GM19438 (cell line): ENCODE results near the gene C16orf74.

ENCODE experiments used
- ATAC-seq: cut with Tn5 transposase; IDR thresholded peaks from one replicate; pipeline ENCODE4 v1.9.1; 2021; ENCODE audit warnings: low read depth; ENCODE audit not compliant: unreplicated experiment

The C16orf74 gene

DNA sequence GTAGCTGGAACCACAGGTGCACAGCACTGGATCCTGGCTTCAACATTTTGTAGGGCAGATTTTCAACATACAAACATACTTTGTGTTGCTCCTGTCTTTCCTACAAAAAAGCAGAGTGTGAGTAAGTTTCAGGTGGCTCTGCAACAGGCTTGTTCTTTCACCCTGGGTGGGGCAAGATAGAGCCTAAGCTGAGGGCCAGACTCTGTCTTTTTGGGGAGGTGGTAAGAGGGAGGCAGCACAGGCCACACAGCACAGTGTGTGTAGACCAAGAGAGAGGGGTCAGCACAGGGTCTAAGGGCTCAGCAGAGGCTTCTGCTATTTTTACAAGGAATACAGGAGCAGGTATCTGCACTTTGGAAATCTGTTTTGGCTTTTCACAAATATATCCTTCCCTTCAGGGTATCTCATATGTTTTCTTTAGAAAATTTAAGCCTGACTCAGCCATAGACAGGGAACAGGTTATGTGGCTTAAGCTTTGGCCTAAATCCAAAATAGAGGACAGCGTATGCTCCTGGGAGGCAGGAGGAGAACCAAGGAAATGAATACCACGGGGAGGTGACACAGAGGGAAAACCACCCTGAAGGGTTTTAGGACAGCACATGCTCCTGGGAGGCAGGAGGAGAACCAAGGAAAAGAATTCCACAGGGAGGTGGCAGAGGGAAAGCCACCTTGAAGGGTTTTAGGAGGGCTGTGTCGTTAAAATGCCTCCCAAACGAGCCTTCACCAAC is 26.9 kb upstream of the C16orf74 start:
- ATAC-seq: no peak

DNA sequence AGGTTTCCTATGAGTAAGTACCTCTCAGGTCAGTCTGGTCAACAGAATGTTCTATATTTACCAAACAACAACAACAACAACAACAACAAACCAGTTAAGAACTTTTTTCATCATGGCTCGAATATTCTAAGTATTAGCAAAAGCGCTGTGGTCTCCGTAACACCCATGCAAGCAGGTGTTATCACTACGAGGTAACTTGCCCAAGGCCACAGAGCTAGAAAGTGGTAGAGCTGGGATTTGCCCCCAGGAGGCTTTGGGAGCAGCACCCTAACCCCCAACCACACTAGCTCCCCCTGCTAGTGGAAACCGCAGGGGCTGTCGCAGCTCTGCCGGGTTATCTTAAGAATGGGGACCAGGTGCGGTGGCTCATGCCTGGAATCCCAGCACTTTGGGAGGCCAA is 23.9 kb upstream of the C16orf74 start:
- ATAC-seq: no peak

DNA sequence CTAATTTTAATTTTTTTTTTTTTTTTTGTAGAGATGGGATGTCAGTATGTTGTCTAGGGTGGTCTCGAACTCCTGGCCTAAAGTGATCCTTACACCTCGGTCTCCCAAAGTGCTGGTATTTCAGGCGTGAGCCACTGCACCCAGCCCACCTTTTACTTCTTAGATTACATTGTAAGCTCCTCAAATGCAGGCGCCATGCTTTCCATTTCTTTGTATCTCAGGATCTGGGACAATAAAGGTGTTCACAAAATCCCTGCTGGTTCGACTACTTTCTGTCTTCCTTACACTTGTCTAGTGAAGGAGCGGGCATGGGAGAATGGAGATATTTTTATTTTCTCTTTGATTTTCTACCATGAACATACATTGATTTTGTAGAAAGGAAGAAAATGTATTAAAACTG is 23.2 kb upstream of the C16orf74 start:
- no peak for ATAC-seq

- no peak for ATAC-seq
Measured at GRCh38 chr16:85773044-85773443, 22.1 kb upstream of the C16orf74 start.

DNA sequence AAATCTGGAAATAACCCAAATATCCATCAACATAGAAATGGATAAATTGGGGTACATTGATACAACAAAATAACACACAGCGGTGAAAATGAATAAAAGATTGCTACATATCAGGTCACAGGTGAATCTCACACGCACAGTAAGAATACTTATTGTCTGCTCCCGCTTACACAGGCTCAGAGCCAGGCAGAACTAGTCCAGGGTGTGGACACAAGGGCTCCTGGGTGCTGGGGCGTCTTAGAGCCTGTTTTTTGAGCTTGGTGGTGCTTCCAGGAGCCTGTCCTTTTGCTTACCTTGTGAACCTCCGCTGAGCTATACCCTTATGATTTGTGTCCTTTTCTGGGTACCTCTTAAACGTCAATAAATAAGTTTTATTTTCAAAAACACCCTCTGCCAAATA is 19.8 kb upstream of the C16orf74 start:
- ATAC-seq: no peak

DNA sequence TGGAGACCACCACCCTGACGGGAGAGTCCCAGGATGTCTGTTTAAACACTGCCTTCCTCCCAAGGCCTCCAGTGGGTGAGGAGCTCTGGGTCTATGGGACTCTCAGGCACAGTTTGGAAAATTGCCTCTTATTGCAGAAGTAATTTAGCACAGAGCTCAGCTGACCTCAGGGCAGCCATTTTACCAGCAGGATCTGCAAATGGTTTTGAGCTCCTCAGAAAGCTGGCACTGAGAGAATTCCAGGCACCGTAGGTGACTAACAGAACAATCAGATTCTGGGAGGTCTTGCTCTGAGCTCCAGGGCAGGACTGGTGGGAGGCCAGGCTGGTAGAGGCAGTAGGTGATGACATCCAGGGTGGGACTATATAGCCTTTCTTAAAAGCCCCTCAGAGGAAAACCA is 17.3 kb upstream of the C16orf74 start:
- ATAC-seq: no peak

- no peak for ATAC-seq
Measured at GRCh38 chr16:85767531-85767930, 16.6 kb upstream of the C16orf74 start.

DNA sequence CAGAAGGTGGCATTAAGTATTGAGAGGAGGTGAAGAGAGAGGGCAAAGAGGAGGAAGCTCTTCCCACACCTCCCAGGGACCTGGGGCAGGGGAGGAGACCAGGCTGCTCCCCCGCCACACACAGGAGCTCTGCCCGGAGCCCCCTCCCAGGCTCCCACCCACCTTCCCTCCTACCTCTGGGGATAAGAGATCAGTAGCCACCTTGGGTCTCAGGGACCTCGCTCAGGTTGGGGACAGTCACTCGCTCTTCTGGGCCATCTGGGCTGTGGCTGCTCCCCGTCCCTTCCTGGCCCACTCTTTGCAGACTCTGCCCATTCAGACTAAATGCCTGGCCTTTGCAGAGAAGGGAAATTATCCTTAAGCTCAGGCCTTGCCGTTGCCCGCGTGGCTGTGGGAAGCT is 14.9 kb upstream of the C16orf74 start:
- no peak for ATAC-seq

DNA sequence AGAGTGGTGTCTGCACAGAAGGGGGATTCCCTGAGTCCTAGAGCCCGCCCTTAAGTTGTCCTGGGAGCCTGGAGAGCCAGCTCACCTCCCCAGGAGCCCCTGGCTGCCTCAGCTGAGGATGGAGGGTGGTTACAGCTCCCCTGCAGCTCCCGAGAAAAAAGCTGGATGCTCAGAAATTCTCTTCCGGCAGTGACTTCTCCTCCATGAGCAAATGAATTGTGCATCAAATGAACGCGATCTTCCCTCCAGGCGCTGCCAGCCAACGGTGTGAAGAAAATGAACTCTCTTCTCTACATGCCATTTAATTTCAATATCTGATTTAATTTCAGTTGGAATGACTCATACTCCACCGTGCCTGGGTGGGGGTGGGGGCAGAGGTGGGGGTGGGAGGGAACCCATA is 14.3 kb upstream of the C16orf74 start:
- ATAC-seq: no peak

DNA sequence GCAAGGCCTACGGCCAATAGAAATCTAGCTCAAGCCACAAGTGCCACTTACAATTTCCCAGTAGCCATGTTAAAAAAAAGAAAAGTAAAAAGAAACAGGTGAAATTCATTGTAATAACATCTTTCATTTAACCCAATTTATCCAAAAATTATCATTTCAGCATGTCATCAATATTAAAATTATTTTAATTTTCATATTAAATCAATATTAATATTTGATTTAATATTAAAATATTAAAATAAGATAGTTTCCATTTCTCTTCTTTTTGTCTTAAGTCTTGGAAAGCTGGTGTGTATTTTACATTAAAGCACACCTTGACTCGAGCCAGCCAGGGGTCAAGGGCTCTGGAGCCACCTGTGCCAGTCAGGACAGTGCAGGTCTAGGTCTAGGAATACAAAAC is 12.7 kb upstream of the C16orf74 start:
- ATAC-seq: no peak

- no peak for ATAC-seq
Measured at GRCh38 chr16:85762970-85763369, 12.1 kb upstream of the C16orf74 start.

DNA sequence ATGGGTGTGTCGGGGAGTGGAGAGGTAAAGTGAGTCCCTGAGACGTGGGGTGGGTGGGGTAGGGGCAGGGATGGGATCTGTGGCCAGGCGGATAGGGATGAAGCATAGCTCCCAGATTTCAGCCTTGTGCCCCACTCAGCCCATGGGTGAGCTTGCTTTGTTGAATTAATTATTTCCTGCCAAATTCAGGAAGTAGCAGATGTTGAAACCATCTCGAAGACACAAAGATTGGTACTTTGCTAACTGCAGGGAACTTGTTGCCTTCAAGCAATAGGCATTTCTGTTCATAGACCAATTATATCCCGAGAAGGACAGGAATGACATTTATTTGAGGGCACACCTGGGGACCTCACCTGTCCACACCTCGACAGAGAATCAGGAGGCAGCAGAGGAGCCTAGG is 11.0 kb upstream of the C16orf74 start:
- ATAC-seq: no peak

GRCh38 chr16:85759631-85760419 is 8.9 kb upstream of the C16orf74 start:
- no peak for ATAC-seq

DNA sequence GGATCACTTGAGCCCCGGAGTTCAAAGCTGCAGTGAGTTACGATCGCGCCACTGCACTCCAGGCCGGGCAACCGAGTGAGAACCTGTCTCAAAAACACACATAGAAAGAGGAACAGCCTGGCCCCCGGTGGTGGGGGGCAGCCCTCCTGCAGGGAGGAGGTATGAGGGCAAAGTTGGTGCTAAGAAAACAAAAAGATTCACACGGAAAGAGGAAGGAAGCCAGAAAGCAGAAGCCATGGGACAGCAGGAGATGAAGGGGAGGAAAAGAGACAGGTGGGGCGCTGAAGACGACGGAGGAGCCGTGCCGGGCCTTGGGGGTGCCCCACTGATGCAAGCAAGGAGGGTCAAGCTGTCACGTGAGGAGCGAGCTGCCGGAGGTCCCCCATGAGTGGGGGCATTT is 8.2 kb upstream of the C16orf74 start:
- no peak for ATAC-seq

DNA sequence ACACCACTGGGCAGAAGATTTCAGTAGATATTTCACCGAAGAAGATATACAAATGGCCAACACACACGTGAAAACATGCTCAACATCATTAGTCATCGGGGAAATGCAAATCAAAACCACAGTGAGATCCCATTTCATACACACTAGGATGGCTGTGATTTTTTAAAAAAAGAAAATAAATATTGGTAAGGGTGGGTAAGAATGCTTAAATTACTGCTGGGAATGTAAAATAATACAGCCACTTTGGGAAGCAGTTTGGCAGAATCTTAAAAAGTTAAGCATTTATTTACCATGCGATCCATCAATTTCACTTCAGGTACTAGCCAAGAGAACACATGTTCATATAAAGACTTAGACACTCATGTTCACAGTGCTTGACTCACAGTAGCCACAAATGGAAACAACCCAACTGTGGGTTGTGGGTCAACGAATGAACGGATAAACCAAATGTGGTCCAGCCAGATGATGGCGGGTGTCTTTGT is 6.5 kb upstream of the C16orf74 start:
- ATAC-seq: no peak

DNA sequence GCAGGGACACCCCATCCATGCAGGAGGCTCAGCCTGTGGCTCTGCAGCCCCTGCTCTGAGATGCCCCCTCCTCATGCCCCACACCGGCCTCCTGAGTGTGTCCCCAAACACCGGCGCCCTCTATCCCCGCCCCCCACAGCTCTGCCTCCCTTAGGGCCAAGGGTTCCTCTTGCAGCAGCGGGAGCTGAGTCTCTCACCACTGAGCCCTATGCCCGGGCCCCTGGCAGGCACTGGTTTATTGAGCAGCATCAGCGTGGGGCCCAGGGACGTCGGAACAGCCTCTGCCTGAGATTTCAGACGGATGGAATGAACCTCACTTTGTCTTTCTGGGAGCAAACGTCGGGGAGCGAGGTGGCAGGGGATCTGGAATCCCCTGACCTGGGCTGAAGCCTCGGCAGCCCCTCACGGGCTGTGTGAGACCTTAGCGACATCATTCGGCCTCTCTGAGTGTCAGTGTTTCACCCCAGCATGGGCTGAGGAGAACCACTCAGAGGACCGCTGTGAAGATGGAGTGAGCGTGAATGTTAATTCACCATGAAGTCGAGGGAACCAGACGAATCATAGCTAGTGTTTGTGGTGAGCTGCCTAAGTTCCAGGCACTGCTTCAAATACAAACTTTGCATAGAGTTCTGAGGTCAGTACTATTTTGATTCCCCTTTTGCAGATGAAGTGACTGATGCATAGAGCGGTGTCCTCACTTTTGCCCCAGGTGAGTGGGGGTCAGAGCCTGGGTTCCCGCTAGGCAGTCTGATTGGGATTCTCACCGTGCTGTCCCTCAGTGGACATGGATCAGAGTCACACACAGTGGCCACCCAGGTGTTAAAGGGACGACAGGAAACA is 5.3 kb upstream of the C16orf74 start:
- no peak for ATAC-seq

GRCh38 chr16:85754413-85754812 is 3.5 kb upstream of the C16orf74 start:
- ATAC-seq: no peak

- ATAC-seq: no peak
Measured at GRCh38 chr16:85753976-85754375, 3.1 kb upstream of the C16orf74 start.

DNA sequence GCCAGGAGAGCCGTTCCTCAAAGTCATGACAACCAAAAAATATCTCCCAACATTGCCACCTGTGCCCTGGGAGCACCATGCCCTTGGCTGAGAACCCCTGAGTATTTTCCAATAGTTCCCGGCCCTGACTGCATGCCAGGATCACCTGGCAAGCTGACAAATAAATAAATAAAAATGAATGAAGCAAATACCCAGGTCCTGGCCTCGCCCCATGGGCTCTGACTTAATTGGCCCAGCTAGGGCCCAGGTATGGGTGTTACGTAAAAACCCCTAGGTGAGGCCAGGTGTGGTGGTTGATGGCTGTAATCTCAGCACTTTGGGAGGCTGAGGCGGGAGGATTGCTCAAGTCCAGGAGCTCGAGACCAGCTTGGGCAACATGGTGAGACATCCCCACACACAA is 2.7 kb upstream of the C16orf74 start:
- ATAC-seq: no peak

DNA sequence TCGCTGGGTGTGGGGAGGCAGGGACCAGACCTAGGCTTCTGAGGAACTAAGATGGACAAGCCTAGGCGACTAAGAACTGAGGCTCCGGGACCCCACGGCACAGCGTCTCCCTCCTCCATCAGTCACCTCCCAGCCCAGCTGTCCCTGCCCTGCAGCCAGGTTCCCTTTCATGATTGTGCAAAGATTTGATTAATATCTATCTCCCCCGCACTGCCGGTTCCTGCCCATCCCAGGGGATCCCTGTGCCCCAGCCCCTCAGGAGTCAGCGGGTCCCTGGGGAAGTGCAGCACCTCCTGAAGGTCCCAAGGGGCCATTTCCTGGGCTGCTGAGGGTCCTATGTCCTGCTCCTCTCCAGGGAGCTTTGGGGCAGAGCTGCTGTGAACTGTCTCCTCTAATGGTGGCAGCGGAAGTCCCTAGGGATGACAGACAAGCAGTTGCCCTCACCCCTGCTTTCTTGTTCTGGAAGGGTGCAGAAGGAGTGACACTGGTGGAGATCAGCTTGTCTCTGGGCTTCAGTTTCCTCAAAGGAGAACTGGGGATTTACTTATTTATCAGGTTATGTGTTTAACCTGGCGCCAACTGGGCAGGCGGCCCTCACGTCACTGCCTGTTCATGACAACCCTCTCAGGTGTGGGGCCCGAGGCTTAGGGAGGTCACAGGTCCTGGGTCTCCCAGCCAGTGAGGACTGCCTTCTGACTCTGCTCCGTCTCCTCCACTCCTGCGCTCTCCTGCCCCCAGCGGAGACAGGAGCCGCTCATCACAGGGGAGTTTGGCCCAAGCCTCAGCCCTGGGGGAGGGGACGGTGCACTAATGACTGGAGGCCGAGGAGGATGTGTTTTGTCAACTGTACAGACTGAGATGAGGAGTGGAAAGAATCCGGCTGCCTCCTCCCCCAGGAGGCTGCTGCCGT is 1.9 kb upstream of the C16orf74 start:
- no peak for ATAC-seq
